Prostate gland (tissue), 2 donors: ENCODE data around the gene CRLF1. TPM values are rescaled to one million over a fixed set of nuclear protein-coding genes. Genes with fewer than 3 reads are reported as not detected.

Source experiments
- DNase-seq: peaks from one replicate; pipeline ENCODE4 v3.0.0-alpha.2; 2019; ENCODE audit warnings: low spot score
- H3K27ac ChIP-seq, 2 donors: fragments of 200-600 bp; sonication (generic); 2 replicates each; pipeline ENCODE4 v1.5.1; 2017 to 2019
- H3K27me3 ChIP-seq: fragments of 200-600 bp; sonication (generic); replicated peaks from 2 replicates; pipeline ENCODE4 v1.5.1; 2019; ENCODE audit not compliant: insufficient read depth
- H3K36me3 ChIP-seq, 2 donors: fragments of 200-600 bp; sonication (generic); 1 replicate in 1 of 2; 2 replicates in 1 of 2; pipeline versions ENCODE4 v1.5.1 to v1.8.1; 2017 to 2019
- H3K4me1 ChIP-seq: fragments of 200-600 bp; sonication (generic); replicated peaks from 2 replicates; pipeline ENCODE4 v1.5.1; 2019
- H3K4me3 ChIP-seq, 2 donors: fragments of 200-600 bp; sonication (generic); 2 replicates each; pipeline ENCODE4 v1.5.1; 2017 to 2019
- H3K9me3 ChIP-seq: fragments of 200-600 bp; sonication (generic); 2 replicates; pipeline ENCODE4 v1.5.1; 2017
- CTCF ChIP-seq, 4 experiments: fragments of 200-600 bp in 2 of 4; fragments of 450-650 bp in 2 of 4; sonication (generic) in 2 of 4; IDR thresholded peaks; 1 replicate in 3 of 4; 2 replicates in 1 of 4; pipeline ENCODE4 v1.5.1; 2016 to 2019; ENCODE audit warnings: antibody characterized with exemption in 4 of 4, mild to moderate bottlenecking in 2 of 4, moderate library complexity in 2 of 4
- POLR2A ChIP-seq: fragments of 450-650 bp; IDR thresholded peaks from one replicate; pipeline ENCODE4 v1.6.1; 2016; ENCODE audit warnings: antibody characterized with exemption, mild to moderate bottlenecking
- POLR2AphosphoS5 ChIP-seq: sonication (generic); formaldehyde crosslinking; IDR thresholded peaks from one replicate; pipeline ENCODE4 v1.6.1; 2017; ENCODE audit warnings: antibody characterized with exemption
- WGBS: methylation state at CpG from one replicate; pipeline ENCODE4 v1.1.5; 2018; 5-methylcytosine and 5-hydroxymethylcytosine counted together
- intact Hi-C: fragments of 100-400 bp; cut with DNase I; formaldehyde crosslinking; loops from one replicate; pipeline ENCODE4 v1.14.2; 2022
- total RNA-seq, 2 donors: library from RNA; depleted of rRNA; stranded (reverse); fragments of >200 nt; gene quantifications; one replicate each; pipeline ENCODE4 v1.1.0, GENCODE V29; 2016

The CRLF1 gene
- total RNA-seq, 2 donors from 2014 or later = 2.6 to 12.6 TPM

GRCh38 chr19:18605546-18606280 is 886 bp downstream of the CRLF1 start:
- Histone ChIP-seq H3K4me1 (peaks cover 10% of the 10 kb centered on the region), H3K27me3 (peaks cover 37% of the 10 kb centered on the region)
- 9% methylated on average over 42 of the region's 65 CpGs for WGBS

GRCh38 chr19:18605196-18605545 is 1.4 kb downstream of the CRLF1 start:
- no peak for DNase-seq
- peaks cover 31% of the 10 kb centered on the region for H3K27me3 ChIP-seq
- peaks cover 10% of the 10 kb centered on the region for H3K4me1 ChIP-seq
- no peak for TF ChIP-seq CTCF (IDR thresholded peaks at IDR 0.05)
- TF ChIP-seq POLR2A = no peak
- no peak for TF ChIP-seq POLR2AphosphoS5
- H3K4me3 ChIP-seq = no peak overlapping the region
- H3K27ac ChIP-seq = no peak overlapping the region
- WGBS = 35% methylated on average over 11 of the region's 17 CpGs
- intact Hi-C loops = no loop called here
- H3K36me3 ChIP-seq = no peaks in the 10 kb centered on the region
- H3K9me3 ChIP-seq = no peaks in the 10 kb centered on the region

More at GRCh38 chr19:18605546-18606280, 886 bp downstream of the CRLF1 start:
- TF ChIP-seq POLR2A (no peak), POLR2AphosphoS5 (no peak), CTCF (IDR thresholded peaks at IDR 0.05) (no peak)
- Histone ChIP-seq H3K9me3 (no peaks in the 10 kb centered on the region), H3K27ac (no peak overlapping the region), H3K36me3 (no peaks in the 10 kb centered on the region), H3K4me3 (no peak overlapping the region)
- intact Hi-C loops = no loop called here
- no peak for DNase-seq

GRCh38 chr19:18604820-18605159 is 1.8 kb downstream of the CRLF1 start:
- 58% methylated on average over 10 of the region's 10 CpGs for WGBS
- H3K4me1 ChIP-seq = peaks cover 10% of the 10 kb centered on the region
- intact Hi-C loops = no loop called here
- H3K36me3 ChIP-seq = no peaks in the 10 kb centered on the region
- peaks cover 28% of the 10 kb centered on the region for H3K27me3 ChIP-seq
- H3K4me3 ChIP-seq = no peak overlapping the region
- no peak for DNase-seq
- H3K9me3 ChIP-seq = no peaks in the 10 kb centered on the region
- no peak overlapping the region for H3K27ac ChIP-seq
- no peak for TF ChIP-seq POLR2A
- no peak for TF ChIP-seq CTCF (IDR thresholded peaks at IDR 0.05)
- no peak for TF ChIP-seq POLR2AphosphoS5

GRCh38 chr19:18603958-18604819 is 2.4 kb downstream of the CRLF1 start:
- 55% methylated on average over 15 of the region's 26 CpGs for WGBS
- H3K9me3 ChIP-seq = no peaks in the 10 kb centered on the region
- H3K4me3 ChIP-seq = no peak overlapping the region
- DNase-seq = no peak
- TF ChIP-seq POLR2A (no peak), CTCF (IDR thresholded peaks at IDR 0.05) (no peak), POLR2AphosphoS5 (no peak)
- intact Hi-C loops = no loop called here
- H3K27ac ChIP-seq = no peak overlapping the region
- no peaks in the 10 kb centered on the region for H3K36me3 ChIP-seq
- H3K27me3 ChIP-seq = peaks cover 23% of the 10 kb centered on the region
- peaks cover 10% of the 10 kb centered on the region for H3K4me1 ChIP-seq
